Mesenteric fat pad (tissue), 1 donor: Measurements from ENCODE around the gene FOXL2NB. TPM values are rescaled to one million over a fixed set of nuclear protein-coding genes. Genes with fewer than 3 reads are reported as not detected.

Source experiments
- DNase-seq: peaks from one replicate; pipeline ENCODE4 v3.0.0-alpha.2; 2020; ENCODE audit warnings: low spot score
- total RNA-seq: library from RNA; stranded (reverse); fragmentation: NEBNext Ultra II Directional; extraction: Animal tissue kit (Norgen Biotek cat#: 25700); gene quantifications from one replicate; pipeline ENCODE4 v1.2.1, GENCODE V29; 2021
- donor health status: DM: yes; HTN: yes; CAD: no.

Gene FOXL2NB
- total RNA-seq, 1 donor from 2014 or later = not detected

GRCh38 chr3:138944929-138945708, 1.9 kb upstream of the FOXL2NB start:
- DNase-seq = peak; percentile 85

GRCh38 chr3:138945709-138946662, 1.0 kb upstream of the FOXL2NB start:
- peak; percentile 88 for DNase-seq

DNA sequence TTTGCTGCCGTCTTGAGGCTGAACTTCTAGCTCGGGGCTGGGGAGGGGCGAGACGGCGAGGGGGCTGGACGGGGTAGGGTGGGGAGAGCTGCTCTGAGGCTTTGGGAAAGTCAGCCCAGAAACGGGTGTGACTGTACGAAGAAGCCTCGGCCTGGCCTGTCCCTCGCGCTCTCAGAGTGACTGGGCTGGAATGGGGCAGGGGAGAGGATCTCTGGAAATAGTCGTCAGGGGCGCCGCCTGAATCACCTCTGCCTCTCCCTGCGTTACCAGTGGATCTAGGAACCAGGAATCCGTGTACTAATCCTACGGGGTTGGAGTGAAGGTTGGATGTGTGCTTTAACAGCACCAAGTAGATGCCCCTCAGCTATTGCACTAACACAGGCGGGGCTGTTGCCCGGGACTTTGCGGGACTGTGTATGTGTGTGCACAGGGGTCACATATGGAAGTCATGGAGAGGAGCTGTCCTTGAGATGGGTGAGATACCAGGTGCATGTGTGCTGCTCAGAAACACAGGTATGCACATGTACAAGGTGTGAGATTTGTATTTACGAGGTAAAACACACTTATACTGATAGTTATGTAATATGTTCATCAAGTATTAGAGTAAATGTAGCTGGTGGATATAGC, 591 bp downstream of the FOXL2NB start:
- peak; percentile 78 for DNase-seq

DNA sequence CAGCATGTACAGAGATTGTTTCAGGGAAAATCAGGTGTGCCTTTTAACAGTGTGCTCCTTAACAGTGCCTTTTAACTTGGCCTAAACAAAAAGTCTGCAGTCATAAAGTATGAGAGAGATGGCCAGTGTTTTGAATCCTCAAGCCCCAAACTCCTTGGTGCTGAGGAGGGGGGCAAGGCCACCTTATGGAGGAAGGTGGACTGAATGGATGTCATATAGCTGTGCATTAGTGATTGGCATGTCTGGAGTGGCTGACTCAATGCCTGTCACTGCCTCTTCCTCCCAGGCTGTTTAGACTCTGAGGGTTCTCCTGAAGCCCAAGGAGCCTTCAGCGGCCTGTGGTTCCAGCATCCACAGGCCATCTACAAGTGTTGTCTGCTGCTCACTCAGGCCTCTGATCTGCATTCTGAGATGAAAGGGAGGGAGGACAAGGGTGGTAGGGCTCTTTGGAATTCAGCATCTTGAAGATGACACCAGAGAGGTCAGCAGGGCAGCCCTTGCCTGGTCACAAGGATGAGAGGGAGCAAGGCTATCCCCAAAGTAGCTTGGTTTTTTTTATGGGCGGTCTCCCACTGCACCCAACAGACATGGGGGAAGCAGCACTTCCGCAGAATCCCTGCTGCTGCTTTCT, 1.5 kb downstream of the FOXL2NB start:
- no peak for DNase-seq

DNA sequence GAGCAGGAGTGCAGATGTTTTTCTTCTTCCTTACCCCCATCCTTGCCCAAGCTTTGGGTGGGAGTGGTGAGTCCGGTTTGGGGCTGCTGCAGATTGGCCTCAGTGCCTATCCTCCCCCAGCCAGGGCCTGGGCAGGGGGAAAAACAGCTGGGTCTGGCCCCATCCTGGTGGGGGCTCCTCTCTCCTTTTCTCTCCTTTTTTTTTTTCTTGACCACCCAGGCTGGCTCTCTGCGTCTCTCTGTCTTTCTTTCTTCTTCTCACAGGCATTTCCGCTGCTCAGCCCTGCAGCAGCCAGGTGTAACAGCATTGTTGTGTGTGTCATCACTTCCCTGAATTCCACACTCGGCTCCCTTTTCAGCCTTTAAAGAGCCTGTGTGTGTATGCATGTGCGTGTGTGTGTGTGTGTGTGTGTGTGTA, 2.0 kb downstream of the FOXL2NB start:
- no peak for DNase-seq

GRCh38 chr3:138949445-138950005, 2.5 kb downstream of the FOXL2NB start:
- DNase-seq = no peak

- no peak for DNase-seq
These were observed 3.1 kb downstream of the FOXL2NB start for GRCh38 chr3:138950006-138950644.

DNA sequence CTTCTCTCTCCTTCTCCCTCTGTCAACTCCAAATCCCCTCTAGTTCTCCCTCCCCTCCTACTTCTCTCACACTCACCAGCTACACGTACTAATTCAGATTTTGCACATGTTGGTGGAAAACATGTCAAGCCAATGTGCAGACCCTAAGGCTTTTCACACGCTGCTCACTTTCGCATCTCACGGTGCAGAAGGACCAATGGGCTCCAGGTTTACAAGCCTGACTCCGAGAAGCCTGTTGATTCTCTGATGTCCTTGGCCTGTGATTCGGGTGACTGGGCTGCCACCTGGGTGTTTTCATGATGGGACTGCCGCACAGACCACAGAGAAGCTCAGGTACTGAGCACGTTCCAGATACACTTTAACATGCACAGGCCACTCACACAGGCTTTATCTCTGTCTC, 3.7 kb downstream of the FOXL2NB start:
- DNase-seq = no peak

- no peak for DNase-seq
These were observed 13.4 kb downstream of the FOXL2NB start for GRCh38 chr3:138960417-138960852.

DNA sequence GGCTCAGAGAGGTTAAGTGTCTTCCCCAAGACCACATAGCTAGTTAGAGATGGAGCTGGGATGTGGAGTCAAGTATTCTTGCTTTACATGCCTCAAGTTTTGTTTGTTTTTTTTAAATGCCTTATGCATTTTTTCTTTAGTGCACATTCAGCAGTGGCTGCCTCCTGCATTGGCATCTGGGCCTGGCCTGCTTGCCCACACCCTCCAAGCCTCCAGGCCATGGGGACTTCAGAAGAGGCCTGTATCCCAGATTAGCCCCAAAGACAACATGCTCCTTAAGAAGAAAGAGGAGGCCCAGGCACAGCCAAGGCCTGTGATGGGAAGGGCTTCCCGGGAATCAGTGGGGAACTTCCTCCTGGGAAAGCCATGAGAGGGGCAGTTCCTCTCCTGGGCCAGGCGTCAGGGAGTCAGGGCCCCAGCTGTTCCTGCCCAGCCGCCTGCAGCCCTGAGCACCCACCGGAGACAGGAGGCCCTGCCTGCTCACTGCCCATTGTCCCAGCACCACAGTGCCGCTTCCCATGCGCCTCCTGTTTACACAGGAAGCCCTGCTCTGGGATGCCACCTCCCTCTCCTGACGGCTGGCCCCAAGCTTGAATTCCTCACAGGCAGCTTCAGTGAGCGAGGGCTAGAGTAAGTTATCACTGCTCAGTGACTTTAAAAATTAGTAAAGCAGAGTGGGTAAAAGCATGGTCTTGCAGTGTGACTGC, 16.0 kb downstream of the FOXL2NB start:
- DNase-seq = no peak

DNA sequence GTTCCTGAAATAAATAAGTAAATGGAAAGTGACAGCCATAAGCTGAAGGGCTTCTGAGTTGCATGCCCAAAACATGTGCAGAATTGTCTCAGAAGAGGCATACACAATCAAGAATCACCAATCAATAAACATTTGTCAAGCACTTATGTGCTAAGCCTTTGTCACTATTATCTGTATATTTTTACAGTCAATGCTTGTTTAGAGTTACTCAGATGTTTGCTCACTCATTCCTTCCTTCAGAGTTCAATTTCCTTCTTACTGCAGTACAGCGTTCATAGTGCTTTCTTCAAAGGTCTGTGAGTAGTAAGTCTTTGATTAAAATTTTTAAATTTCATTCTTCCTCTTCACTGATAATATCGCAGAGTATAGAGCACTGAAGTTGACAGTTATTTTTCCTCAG, 17.2 kb downstream of the FOXL2NB start:
- DNase-seq = no peak

DNA sequence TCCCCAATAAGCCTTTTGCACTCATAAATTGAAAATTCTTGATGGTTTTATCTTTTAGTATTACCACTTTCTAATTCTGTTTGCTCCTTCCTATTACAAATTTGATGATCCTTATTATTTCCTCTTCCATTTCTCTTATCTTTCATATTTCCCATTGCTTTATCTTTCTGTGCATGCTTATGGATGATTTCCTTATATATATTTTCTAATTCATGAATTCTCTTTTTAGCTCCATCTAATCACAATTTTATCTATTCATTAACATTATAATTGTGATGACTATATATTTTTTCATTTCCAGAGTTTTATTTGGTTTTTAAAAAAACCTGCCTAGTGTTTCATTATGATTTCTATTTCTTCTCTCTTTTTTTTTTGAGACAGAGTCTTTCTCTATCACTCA, 17.9 kb downstream of the FOXL2NB start:
- DNase-seq = no peak

DNA sequence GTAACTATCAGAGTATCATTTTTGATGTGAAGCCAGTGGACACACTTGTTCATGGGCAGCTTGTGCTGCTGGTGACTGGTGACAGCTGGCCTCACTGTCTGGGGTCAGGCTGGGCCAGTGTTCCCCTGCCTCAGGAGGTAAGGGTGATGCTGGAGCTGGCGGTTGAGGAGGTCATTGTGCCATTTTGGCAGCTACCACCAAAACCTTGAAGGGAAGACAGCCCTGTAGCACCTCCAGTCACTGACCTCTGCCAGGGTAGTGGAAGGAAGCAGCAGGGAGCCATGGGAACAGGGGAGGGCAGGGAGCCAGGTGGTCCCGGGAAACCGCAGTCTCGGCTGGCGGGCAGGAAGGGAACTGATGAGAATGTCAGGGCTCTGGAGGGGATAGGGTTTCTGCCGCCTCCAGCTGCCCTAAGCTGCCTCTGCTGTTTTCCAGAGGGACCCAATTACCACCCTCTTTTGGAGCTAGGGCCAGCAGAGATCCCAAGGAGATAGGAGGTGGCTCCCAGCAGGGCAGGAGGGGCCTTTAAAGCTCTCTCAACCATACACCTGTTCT, 24.8 kb downstream of the FOXL2NB start:
- no peak for DNase-seq

DNA sequence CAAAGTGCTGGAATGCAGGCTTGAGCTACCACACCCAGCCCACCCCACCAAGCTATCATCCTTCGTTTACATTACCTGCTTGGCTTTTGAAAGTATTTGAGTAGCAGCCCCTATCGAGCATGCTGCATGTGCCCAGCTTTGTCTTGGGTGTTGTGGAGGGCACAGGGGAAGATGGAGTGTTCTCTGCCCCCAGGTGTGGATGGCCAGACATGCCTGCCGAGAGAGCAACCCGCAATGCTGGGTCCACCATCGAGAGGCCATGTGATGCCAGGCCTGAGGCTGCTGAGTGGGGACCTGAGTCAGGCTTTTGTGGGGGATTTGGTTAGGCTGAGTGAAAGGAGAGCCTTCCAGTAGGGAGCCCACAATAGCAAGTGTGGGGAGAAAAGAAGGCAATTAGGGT, 25.9 kb downstream of the FOXL2NB start:
- no peak for DNase-seq

DNA sequence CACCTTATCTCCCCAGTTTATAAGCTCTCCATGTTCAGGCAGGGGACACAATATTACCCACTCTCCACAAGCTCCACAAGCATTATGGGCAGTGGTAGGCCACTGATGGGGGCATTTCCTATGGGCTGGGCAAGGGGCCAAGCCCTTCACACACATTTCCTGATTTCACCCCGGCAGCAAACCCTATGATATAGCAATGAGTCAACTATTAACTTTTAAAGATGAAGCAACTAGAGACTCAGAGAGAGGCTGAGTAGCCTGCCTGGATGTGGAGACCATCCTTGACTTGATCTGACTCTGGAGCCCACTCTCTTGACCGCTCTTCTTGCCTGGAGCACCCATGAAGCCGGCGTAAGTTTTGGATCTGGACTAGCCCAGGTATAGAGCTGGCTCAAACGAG, 27.4 kb downstream of the FOXL2NB start:
- no peak for DNase-seq

GRCh38 chr3:138975351-138975750, 28.3 kb downstream of the FOXL2NB start:
- no peak for DNase-seq

DNA sequence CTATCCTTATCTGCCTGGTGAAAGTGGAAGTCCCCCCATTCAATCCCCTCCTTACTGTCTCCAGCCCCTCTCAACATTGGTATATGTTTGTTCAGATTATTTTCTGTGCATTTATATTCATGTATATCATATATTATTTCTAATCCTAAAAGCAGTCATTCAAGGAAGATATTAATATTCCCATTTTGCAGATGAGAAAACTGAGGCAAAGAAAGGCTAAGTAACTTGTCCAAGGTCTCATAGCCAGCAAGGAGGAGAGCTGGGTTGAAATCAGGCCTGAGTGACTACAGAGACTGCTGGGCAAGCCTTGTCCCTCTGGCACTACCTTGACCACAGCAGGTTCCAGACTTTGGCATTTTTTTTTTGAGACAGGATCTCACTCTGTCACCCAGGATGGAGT, 29.0 kb downstream of the FOXL2NB start:
- DNase-seq = no peak

DNA sequence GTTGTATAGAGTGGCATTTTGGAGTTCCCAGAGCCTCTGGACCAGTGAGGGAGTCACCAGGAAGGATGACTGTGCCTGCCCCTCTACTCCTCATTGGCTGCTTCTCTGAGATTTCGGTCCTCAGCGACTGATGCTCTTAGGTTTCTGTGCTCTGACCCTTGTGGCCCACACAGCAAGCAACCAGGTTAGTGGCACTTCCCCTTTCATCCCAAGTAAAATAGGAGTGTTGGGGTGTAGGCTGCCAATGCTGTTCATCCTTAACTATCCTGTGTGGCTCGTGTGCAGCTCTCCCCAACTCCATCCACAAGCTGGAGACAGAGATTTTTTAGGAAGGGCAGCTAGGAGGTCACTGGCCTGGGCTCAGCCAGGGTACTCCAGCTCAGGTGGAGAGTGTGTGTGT, 37.8 kb downstream of the FOXL2NB start:
- no peak for DNase-seq

GRCh38 chr3:138985932-138986331, 38.9 kb downstream of the FOXL2NB start:
- no peak for DNase-seq
